ENCODE results near the gene ZBTB17. TPM values are rescaled to one million over a fixed set of nuclear protein-coding genes. Genes with fewer than 3 reads are reported as not detected.
"Not testable (repeated sequence)": the region's sequence is repeated elsewhere in the genome, so short reads cannot be mapped to it uniquely, and the experiment has no call there.

Gene ZBTB17
- total RNA-seq, 1 donor from 2014 or later, result 19.5 TPM

DNA sequence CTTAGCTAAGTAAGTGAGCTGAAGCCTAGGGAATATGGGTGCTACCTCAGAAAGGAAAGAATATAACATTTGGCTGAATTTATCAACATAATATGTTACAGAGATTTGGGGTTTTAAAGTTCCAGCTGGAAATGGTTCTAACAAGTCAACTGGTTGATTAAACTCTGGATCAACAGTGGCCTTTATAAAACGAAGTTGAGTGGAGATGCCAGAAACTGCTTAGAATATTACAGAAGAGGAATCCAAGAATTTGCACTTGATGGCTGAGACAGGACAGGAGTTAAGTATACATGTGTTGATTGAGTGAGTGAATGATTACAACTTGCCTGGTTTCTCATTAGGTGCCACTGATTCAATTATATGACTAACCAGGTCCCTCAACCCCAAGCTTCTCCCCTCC lies 7.4 kb upstream of the ZBTB17 start:
- Histone ChIP-seq H4K20me1 (ENCODE audit: low read depth) (no peaks in the 10 kb centered on the region), H3K36me3 (no peaks in the 10 kb centered on the region), H3F3A (ENCODE audit: low read depth) (no peaks in the 10 kb centered on the region), H3K4me2 (no peak overlapping the region), H3K27me3 (peaks cover 25% of the 10 kb centered on the region), H3K4me3 (no peak overlapping the region), H3K4me1 (no peaks in the 10 kb centered on the region), H2AFZ (replicated peaks) (no peak overlapping the region), H3K79me2 (ENCODE audit: low read depth) (no peaks in the 10 kb centered on the region), H3K9me3 (ENCODE audit: low read depth) (no peaks in the 10 kb centered on the region), H3K27ac (no peak overlapping the region), H3K9ac (no peak overlapping the region)
- Mint-ChIP-seq H3K36me3 (no peaks in the 10 kb centered on the region), H3K4me1 (peaks cover 4% of the 10 kb centered on the region), H3K9me3 (peaks cover 17% of the 10 kb centered on the region), H3K4me3 (no peak overlapping the region), H3K27ac (no peak overlapping the region), H3K27me3 (ENCODE audit: insufficient read depth, low read depth) (peaks cover 12% of the 10 kb centered on the region)
- DNase-seq (ENCODE audit: low spot score), result no peak
- TF ChIP-seq EZH2phosphoT487 (IDR thresholded peaks at IDR 0.05) (no peak), EZH2 (IDR thresholded peaks at IDR 0.05) (no peak)
- TF ChIP-seq, protein P1, sequence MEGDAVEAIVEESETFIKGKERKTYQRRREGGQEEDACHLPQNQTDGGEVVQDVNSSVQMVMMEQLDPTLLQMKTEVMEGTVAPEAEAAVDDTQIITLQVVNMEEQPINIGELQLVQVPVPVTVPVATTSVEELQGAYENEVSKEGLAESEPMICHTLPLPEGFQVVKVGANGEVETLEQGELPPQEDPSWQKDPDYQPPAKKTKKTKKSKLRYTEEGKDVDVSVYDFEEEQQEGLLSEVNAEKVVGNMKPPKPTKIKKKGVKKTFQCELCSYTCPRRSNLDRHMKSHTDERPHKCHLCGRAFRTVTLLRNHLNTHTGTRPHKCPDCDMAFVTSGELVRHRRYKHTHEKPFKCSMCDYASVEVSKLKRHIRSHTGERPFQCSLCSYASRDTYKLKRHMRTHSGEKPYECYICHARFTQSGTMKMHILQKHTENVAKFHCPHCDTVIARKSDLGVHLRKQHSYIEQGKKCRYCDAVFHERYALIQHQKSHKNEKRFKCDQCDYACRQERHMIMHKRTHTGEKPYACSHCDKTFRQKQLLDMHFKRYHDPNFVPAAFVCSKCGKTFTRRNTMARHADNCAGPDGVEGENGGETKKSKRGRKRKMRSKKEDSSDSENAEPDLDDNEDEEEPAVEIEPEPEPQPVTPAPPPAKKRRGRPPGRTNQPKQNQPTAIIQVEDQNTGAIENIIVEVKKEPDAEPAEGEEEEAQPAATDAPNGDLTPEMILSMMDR (IDR thresholded peaks at IDR 0.05), result no peak

DNA sequence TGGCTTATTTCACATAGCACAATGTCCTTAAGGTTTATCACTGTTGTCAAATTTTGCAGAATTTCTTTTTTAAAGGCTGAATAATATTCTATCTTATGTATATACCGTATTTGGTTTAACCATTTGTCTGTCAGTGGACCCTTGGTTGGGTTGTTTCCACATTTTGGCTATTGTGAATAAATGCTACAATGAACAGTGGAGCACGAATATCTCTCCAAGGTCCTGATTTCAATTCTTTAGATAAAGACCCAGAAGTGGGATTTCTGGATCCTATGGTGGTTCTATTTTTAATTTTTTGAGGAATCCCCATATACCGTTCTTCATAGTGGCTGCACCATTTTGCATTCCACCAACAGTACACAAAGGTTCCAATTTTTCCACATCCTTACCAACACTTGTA lies 5.8 kb upstream of the ZBTB17 start:
- H3K4me3 ChIP-seq, result no peak overlapping the region
- H3K4me1 ChIP-seq, result no peaks in the 10 kb centered on the region
- peaks cover 19% of the 10 kb centered on the region for H3K9me3 Mint-ChIP-seq
- DNase-seq (ENCODE audit: low spot score), result no peak
- no peaks in the 10 kb centered on the region for H3K79me2 ChIP-seq (ENCODE audit: low read depth)
- H3K27ac ChIP-seq, result no peak overlapping the region
- H3K4me2 ChIP-seq, result no peak overlapping the region
- H3K27ac Mint-ChIP-seq, result no peak overlapping the region
- TF ChIP-seq, protein P1 (IDR thresholded peaks at IDR 0.05), result no peak
- peaks cover 25% of the 10 kb centered on the region for H3K27me3 ChIP-seq
- no peak overlapping the region for H2AFZ ChIP-seq (replicated peaks)
- peaks cover 2% of the 10 kb centered on the region for H3K4me1 Mint-ChIP-seq
- H3K9ac ChIP-seq, result no peak overlapping the region
- H3F3A ChIP-seq (ENCODE audit: low read depth), result no peaks in the 10 kb centered on the region
- no peak overlapping the region for H3K4me3 Mint-ChIP-seq
- peaks cover 4% of the 10 kb centered on the region for H3K9me3 ChIP-seq (ENCODE audit: low read depth)
- H3K36me3 Mint-ChIP-seq, result no peaks in the 10 kb centered on the region
- H3K27me3 Mint-ChIP-seq (ENCODE audit: insufficient read depth, low read depth), result peaks cover 6% of the 10 kb centered on the region
- H3K36me3 ChIP-seq, result no peaks in the 10 kb centered on the region
- no peaks in the 10 kb centered on the region for H4K20me1 ChIP-seq (ENCODE audit: low read depth)

- not testable (repeated sequence) for H3K36me3 Mint-ChIP-seq
Measured at GRCh38 chr1:15977947-15978346, 2.0 kb upstream of the ZBTB17 start.

GRCh38 chr1:15975358-15975804 lies 520 bp downstream of the ZBTB17 start:
- peaks cover 13% of the 10 kb centered on the region for H4K20me1 ChIP-seq (ENCODE audit: low read depth)
- Mint-ChIP-seq H3K4me1 (peaks cover 14% of the 10 kb centered on the region), H3K4me3 (peak overlapping the region; percentile 94), H3K27me3 (ENCODE audit: insufficient read depth, low read depth) (peaks cover 3% of the 10 kb centered on the region), H3K9me3 (peaks cover 3% of the 10 kb centered on the region), H3K36me3 (peaks cover 14% of the 10 kb centered on the region), H3K27ac (no peak overlapping the region)
- H2AFZ ChIP-seq (replicated peaks), result peak overlapping the region; percentile 87
- H3K4me1 ChIP-seq, result peaks cover 3% of the 10 kb centered on the region
- peaks cover 10% of the 10 kb centered on the region for H3F3A ChIP-seq (ENCODE audit: low read depth)
- peaks cover 10% of the 10 kb centered on the region for H3K27me3 ChIP-seq
- H3K27ac ChIP-seq, result no peak overlapping the region
- peaks cover 20% of the 10 kb centered on the region for H3K79me2 ChIP-seq (ENCODE audit: low read depth)
- peak overlapping the region; percentile 85 for H3K9ac ChIP-seq
- DNase-seq (ENCODE audit: low spot score), result peak; percentile 89
- H3K36me3 ChIP-seq, result no peaks in the 10 kb centered on the region
- no peak for TF ChIP-seq EZH2 (IDR thresholded peaks at IDR 0.05)
- TF ChIP-seq, protein P1 (IDR thresholded peaks at IDR 0.05), result peak; percentile 51
- peaks cover 4% of the 10 kb centered on the region for H3K9me3 ChIP-seq (ENCODE audit: low read depth)
- peak overlapping the region; percentile 92 for H3K4me2 ChIP-seq
- H3K4me3 ChIP-seq, result peak overlapping the region; percentile 90

More at GRCh38 chr1:15977947-15978346, 2.0 kb upstream of the ZBTB17 start:
- not testable (repeated sequence) for H3K9me3 ChIP-seq (ENCODE audit: low read depth); H3K4me3 Mint-ChIP-seq; H3F3A ChIP-seq (ENCODE audit: low read depth); H3K27ac ChIP-seq; H3K4me3 ChIP-seq; H3K4me2 ChIP-seq; H3K27me3 Mint-ChIP-seq (ENCODE audit: insufficient read depth, low read depth); H3K4me1 ChIP-seq; H3K27ac Mint-ChIP-seq; H3K36me3 ChIP-seq; DNase-seq (ENCODE audit: low spot score); H3K9ac ChIP-seq; H2AFZ ChIP-seq (replicated peaks)
- Histone ChIP-seq H3K27me3 (peaks cover 20% of the 10 kb centered on the region), H3K79me2 (ENCODE audit: low read depth) (peaks cover 20% of the 10 kb centered on the region), H4K20me1 (ENCODE audit: low read depth) (peaks cover 13% of the 10 kb centered on the region)
- H3K9me3 Mint-ChIP-seq, result peaks cover 13% of the 10 kb centered on the region
- peaks cover 14% of the 10 kb centered on the region for H3K4me1 Mint-ChIP-seq

Measured in neural progenitor cell (in vitro differentiated cells).